ENCODE results near the gene SMARCE1.

SMARCE1 gene

DNA sequence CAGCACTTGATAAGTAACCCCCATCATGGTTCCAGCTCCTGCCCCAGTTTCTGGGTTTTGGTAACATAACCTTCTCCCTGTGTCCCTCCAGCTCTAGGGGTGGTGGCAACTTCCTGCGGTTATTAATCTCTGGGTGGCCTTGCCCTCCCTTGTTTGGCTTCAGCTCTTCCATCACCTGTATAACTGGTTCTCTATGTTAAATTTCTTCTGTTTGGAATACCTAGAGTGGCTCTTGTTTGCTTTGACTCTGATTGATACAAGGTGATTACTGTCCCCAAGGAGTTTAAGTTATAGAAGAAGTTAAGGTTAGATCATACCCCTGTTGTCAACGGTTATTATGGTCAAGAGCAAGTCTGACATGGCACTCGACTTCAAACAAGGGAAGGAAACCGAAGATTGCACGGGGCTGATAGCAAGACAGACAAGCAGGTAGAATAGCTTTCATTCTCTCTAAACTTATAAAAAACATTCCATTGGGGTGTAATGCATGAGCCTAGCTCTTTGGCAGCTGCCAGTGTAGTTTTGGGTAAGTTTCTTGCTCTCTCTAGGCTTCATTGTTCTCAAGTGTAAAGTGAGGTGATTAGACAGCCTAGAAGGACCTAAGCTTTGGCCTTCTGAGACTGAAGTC lies 71.4 kb downstream of the SMARCE1 start:
- Histone ChIP-seq H2AFZ (ENCODE audit: low read length) (no peak overlapping the region), H3K4me3 (ENCODE audit: low read length) (no peak overlapping the region), H3K36me3 (replicated peaks; ENCODE audit: insufficient read depth, low read length) (no peaks in the 10 kb centered on the region), H3K4me2 (ENCODE audit: low read depth, low read length) (no peak overlapping the region), H3K9ac (ENCODE audit: low read length) (no peak overlapping the region), H3K9me2 (replicated peaks; ENCODE audit: insufficient read depth, low read length) (no peaks in the 10 kb centered on the region), H3K27ac (ENCODE audit: low read length) (no peak overlapping the region), H3K4me1 (ENCODE audit: low read length) (peaks cover 19% of the 10 kb centered on the region), H3F3A (ENCODE audit: insufficient read depth, low read length) (peaks cover 11% of the 10 kb centered on the region; the same call in 1 of the 2 replicates), H3K9me3 (replicated peaks; ENCODE audit: insufficient read depth, low read length) (no peaks in the 10 kb centered on the region), H3K27me3 (replicated peaks; ENCODE audit: insufficient read depth, low read length) (peaks cover 6% of the 10 kb centered on the region; the same call in 1 of the 2 replicates), H4K20me1 (ENCODE audit: insufficient read depth, low read length) (no peaks in the 10 kb centered on the region), H3K79me2 (ENCODE audit: low read length) (no peaks in the 10 kb centered on the region)
- no peak for DNase-seq
- TF ChIP-seq, protein P1, sequence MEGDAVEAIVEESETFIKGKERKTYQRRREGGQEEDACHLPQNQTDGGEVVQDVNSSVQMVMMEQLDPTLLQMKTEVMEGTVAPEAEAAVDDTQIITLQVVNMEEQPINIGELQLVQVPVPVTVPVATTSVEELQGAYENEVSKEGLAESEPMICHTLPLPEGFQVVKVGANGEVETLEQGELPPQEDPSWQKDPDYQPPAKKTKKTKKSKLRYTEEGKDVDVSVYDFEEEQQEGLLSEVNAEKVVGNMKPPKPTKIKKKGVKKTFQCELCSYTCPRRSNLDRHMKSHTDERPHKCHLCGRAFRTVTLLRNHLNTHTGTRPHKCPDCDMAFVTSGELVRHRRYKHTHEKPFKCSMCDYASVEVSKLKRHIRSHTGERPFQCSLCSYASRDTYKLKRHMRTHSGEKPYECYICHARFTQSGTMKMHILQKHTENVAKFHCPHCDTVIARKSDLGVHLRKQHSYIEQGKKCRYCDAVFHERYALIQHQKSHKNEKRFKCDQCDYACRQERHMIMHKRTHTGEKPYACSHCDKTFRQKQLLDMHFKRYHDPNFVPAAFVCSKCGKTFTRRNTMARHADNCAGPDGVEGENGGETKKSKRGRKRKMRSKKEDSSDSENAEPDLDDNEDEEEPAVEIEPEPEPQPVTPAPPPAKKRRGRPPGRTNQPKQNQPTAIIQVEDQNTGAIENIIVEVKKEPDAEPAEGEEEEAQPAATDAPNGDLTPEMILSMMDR (IDR thresholded peaks at IDR 0.05; ENCODE audit: low read length) = no peak
- no peak for TF ChIP-seq EZH2 (optimal IDR thresholded peaks at IDR 0.05; ENCODE audit: low read depth, low read length)
- no peak for TF ChIP-seq EZH2phosphoT487 (IDR thresholded peaks at IDR 0.05; ENCODE audit: low read length)

Data from MM.1S (cell line).